Right cardiac atrium (tissue), 5 donors: ENCODE data around the gene MBD4. TPM values are rescaled to one million over a fixed set of nuclear protein-coding genes. Genes with fewer than 3 reads are reported as not detected.
"Not testable (repeated sequence)": the region's sequence is repeated elsewhere in the genome, so short reads cannot be mapped to it uniquely, and the experiment has no call there.

Source experiments
- ATAC-seq, 2 donors: fragments of 200-7000 bp; cut with Tn5 transposase; one replicate each; pipeline versions ENCODE4 v1.8.0 to v1.9.1; 2020; ENCODE audit warnings: moderate library complexity in 2 of 2, mild to moderate bottlenecking in 1 of 2
- DNase-seq, 3 donors: peaks; one replicate each; pipeline ENCODE4 v3.0.0-alpha.2; 2020
- H3K27ac ChIP-seq: one replicate; pipeline ENCODE4 v1.5.1; 2013; ENCODE audit warnings: mild to moderate bottlenecking, low read length, control low read depth, moderate library complexity
- H3K27me3 ChIP-seq: one replicate; pipeline ENCODE4 v1.6.1; 2013; ENCODE audit not compliant: control insufficient read depth, insufficient read depth
- H3K4me1 ChIP-seq: one replicate; pipeline ENCODE4 v1.6.1; 2013; ENCODE audit warnings: low read length; ENCODE audit not compliant: control insufficient read depth, insufficient read depth
- H3K4me3 ChIP-seq: one replicate; pipeline ENCODE4 v1.5.1; 2013; ENCODE audit warnings: low read length, control low read depth
- H3K9me3 ChIP-seq: one replicate; pipeline ENCODE4 v1.6.1; 2013; ENCODE audit warnings: low read length; ENCODE audit not compliant: control insufficient read depth
- WGBS: extraction: QIAGEN DNeasy Blood & Tissue Kit; methylation state at CpG from one replicate; pipeline ENCODE4 v1.1.7; 2013; 5-methylcytosine and 5-hydroxymethylcytosine counted together
- intact Hi-C, 4 donors: fragments of 100-400 bp; cut with DNase I; formaldehyde crosslinking; loops; one replicate each; pipeline versions ENCODE4 v1.11.0 to v1.14.0; 2022 to 2023
- long read RNA-seq, 4 donors: library from polyadenylated mRNA; unstranded; transcript quantifications; one replicate each; pipeline ENCODE4 v2.0.0, GENCODE V29; 2020 to 2021
- polyA plus RNA-seq: library from polyadenylated mRNA; stranded (reverse); fragments of 200-250 nt; gene quantifications from one replicate; pipeline ENCODE4 v1.2.3, GENCODE V29; 2013
- total RNA-seq, 4 donors: library from RNA; stranded (reverse); fragmentation: NEBNext Ultra II Directional; extraction: Animal tissue kit (Norgen Biotek cat#: 25700); gene quantifications; one replicate each; pipeline ENCODE4 v1.2.1, GENCODE V29; 2021
- donor health status: healthy with polysubstance abuse.
- donor health status: DM: no; HTN: yes; CAD: no.
- donor health status: DM: no; HTN: no; CAD: no.
- donor health status: DM: no; HTN: yes; CAD: no; lungs with severe emphysema.
- donor health status: DM: yes; HTN: yes; CAD: no.

Gene MBD4
- total RNA-seq (10 to 100 TPM; 25.3 to 52.1 (median 25.7) TPM), polyA plus RNA-seq (17.5 TPM)
- long read RNA-seq, donor 1, transcript MBD4-203 (8 exons, 2,478 nt) = major isoform, 35 of 81 reads
- long read RNA-seq, donor 1, transcript MBD4-201 (8 exons, 2,470 nt) = minor isoform, 18 of 81 reads
- long read RNA-seq, donor 1, partial matches to known transcripts = 21 of 81 reads
- long read RNA-seq, donor 1, other reads (novel, unspliced or antisense) = 5 of 81 reads
- long read RNA-seq, donor 2, transcript MBD4-203 (8 exons, 2,478 nt) = major isoform, 13 of 21 reads
- long read RNA-seq, donor 2, partial matches to known transcripts = 3 of 21 reads
- long read RNA-seq, donor 2, other reads (novel, unspliced or antisense) = 2 of 21 reads
- long read RNA-seq, donor 3, transcript MBD4-201 (8 exons, 2,470 nt) = minor isoform, 16 of 97 reads
- long read RNA-seq, donor 3, transcript MBD4-203 (8 exons, 2,478 nt) = major isoform, 45 of 97 reads
- long read RNA-seq, donor 3, partial matches to known transcripts = 30 of 97 reads
- long read RNA-seq, donor 3, other reads (novel, unspliced or antisense) = 4 of 97 reads
- long read RNA-seq, donor 4, transcript MBD4-201 (8 exons, 2,470 nt) = minor isoform, 7 of 35 reads
- long read RNA-seq, donor 4, transcript MBD4-203 (8 exons, 2,478 nt) = major isoform, 19 of 35 reads
- long read RNA-seq, donor 4, partial matches to known transcripts = 3 of 35 reads
- long read RNA-seq, donor 4, other reads (novel, unspliced or antisense) = 6 of 35 reads

GRCh38 chr3:129439817-129440617, at the start of gene MBD4, which contains the start of gene IFT122:
Gene MBD4, minus strand, starts transcription at chr3:129439948. Its CDS starts 115 bp downstream, at chr3:129439833.
Gene IFT122, plus strand, starts transcription at chr3:129440224. Its CDS starts 107 bp downstream, at chr3:129440331.
- DNase-seq (peak; percentile 98 to 99 (median 99)), ATAC-seq (peak; percentile 96 to 97)
- Histone ChIP-seq H3K27ac (peak within 1 kb of the TSS; percentile 94), H3K27me3 (no peaks in the 10 kb centered on the region), H3K4me3 (peak within 1 kb of the TSS; percentile 64), H3K9me3 (no peaks in the 10 kb centered on the region), H3K4me1 (peaks cover 22% of the 10 kb centered on the region)
- intact Hi-C loops = no loop called here
- under 1% methylated on average over 75 of the region's 75 CpGs for WGBS

- H3K27ac ChIP-seq, H3K4me1 ChIP-seq, H3K4me3 ChIP-seq, H3K9me3 ChIP-seq, DNase-seq, H3K27me3 ChIP-seq, ATAC-seq: not testable (repeated sequence)
- intact Hi-C loops = loop anchor here in 3 of 4 donors (5.0 to 10.0 kb wide), 2 partner anchors 336 to 338 kb away; no protein-coding TSS in a partner anchor
- 89% methylated on average over 10 of the region's 10 CpGs for WGBS
Measured at GRCh38 chr3:129489258-129489657, 49.5 kb upstream of the MBD4 start.

- H3K27ac ChIP-seq = not testable (repeated sequence)
- WGBS = 91% methylated on average over 4 of the region's 4 CpGs
Measured at GRCh38 chr3:129487868-129488335, 48.2 kb upstream of the MBD4 start.

GRCh38 chr3:129487183-129487867, 47.6 kb upstream of the MBD4 start:
- DNase-seq (no peak), ATAC-seq (no peak)
- 84% methylated on average over 13 of the region's 13 CpGs for WGBS
- H3K27ac ChIP-seq = peak overlapping the region; percentile 15
- no peaks in the 10 kb centered on the region for H3K27me3 ChIP-seq
- no peaks in the 10 kb centered on the region for H3K9me3 ChIP-seq
- intact Hi-C loops = loop anchor here in 3 of 4 donors (5.0 to 10.0 kb wide), 2 partner anchors 337 to 340 kb away; no protein-coding TSS in a partner anchor
- peaks cover 9% of the 10 kb centered on the region for H3K4me1 ChIP-seq
- H3K4me3 ChIP-seq = no peak overlapping the region

More at GRCh38 chr3:129487868-129488335, 48.2 kb upstream of the MBD4 start:
- intact Hi-C loops = loop anchor here in 3 of 4 donors (5.0 to 10.0 kb wide), 2 partner anchors 337 to 339 kb away; no protein-coding TSS in a partner anchor
- H3K4me1 ChIP-seq, ATAC-seq, H3K4me3 ChIP-seq, H3K9me3 ChIP-seq, DNase-seq, H3K27me3 ChIP-seq: not testable (repeated sequence)

GRCh38 chr3:129486664-129487035, 46.9 kb upstream of the MBD4 start:
- H3K4me1 ChIP-seq = peaks cover 9% of the 10 kb centered on the region
- 87% methylated on average over 2 of the region's 2 CpGs for WGBS
- intact Hi-C loops = loop anchor here in 3 of 4 donors (5.0 to 10.0 kb wide), 2 partner anchors 338 to 341 kb away; no protein-coding TSS in a partner anchor
- DNase-seq = no peak
- no peak overlapping the region for H3K4me3 ChIP-seq
- no peaks in the 10 kb centered on the region for H3K9me3 ChIP-seq
- H3K27ac ChIP-seq = peak overlapping the region; percentile 65
- ATAC-seq = no peak
- H3K27me3 ChIP-seq = no peaks in the 10 kb centered on the region

GRCh38 chr3:129485721-129486663, 46.2 kb upstream of the MBD4 start:
- intact Hi-C loops = loop anchor here in 3 of 4 donors (5.0 to 10.0 kb wide), 2 partner anchors 339 to 341 kb away; no protein-coding TSS in a partner anchor
- peaks cover 9% of the 10 kb centered on the region for H3K4me1 ChIP-seq
- 46% methylated on average over 11 of the region's 11 CpGs for WGBS
- H3K27ac ChIP-seq = peak overlapping the region; percentile 68
- no peaks in the 10 kb centered on the region for H3K9me3 ChIP-seq
- peak; percentile 67 to 75 for ATAC-seq
- no peaks in the 10 kb centered on the region for H3K27me3 ChIP-seq
- H3K4me3 ChIP-seq = no peak overlapping the region
- peak; percentile 92 to 93 (median 93) for DNase-seq

- 90% methylated on average over 6 of the region's 6 CpGs for WGBS
- H3K4me1 ChIP-seq, ATAC-seq, H3K9me3 ChIP-seq, H3K4me3 ChIP-seq, H3K27me3 ChIP-seq, DNase-seq: not testable (repeated sequence)
- intact Hi-C loops = loop anchor here in 3 of 4 donors (5.0 to 10.0 kb wide), 2 partner anchors 340 to 342 kb away; no protein-coding TSS in a partner anchor
- H3K27ac ChIP-seq = peak overlapping the region; percentile 68
Measured at GRCh38 chr3:129485146-129485545, 45.4 kb upstream of the MBD4 start.

GRCh38 chr3:129483870-129484269, 44.1 kb upstream of the MBD4 start:
- intact Hi-C loops = loop anchor here in 2 of 4 donors (10.0 kb wide), 1 partner anchor 341 kb away; no protein-coding TSS in a partner anchor
- H3K27ac ChIP-seq = no peak overlapping the region
- no peak for ATAC-seq
- 86% methylated on average over 8 of the region's 8 CpGs for WGBS
- H3K4me3 ChIP-seq = no peak overlapping the region
- no peak for DNase-seq
- no peaks in the 10 kb centered on the region for H3K27me3 ChIP-seq
- no peaks in the 10 kb centered on the region for H3K9me3 ChIP-seq
- H3K4me1 ChIP-seq = peaks cover 6% of the 10 kb centered on the region

GRCh38 chr3:129482721-129483120, 43.0 kb upstream of the MBD4 start:
- DNase-seq = no peak
- 66% methylated on average over 1 of the region's 1 CpG for WGBS
- peaks cover 6% of the 10 kb centered on the region for H3K4me1 ChIP-seq
- no peak for ATAC-seq
- intact Hi-C loops = loop anchor here in 2 of 4 donors (10.0 kb wide), 1 partner anchor 342 kb away; no protein-coding TSS in a partner anchor
- no peaks in the 10 kb centered on the region for H3K27me3 ChIP-seq
- peak overlapping the region; percentile 54 for H3K27ac ChIP-seq
- no peaks in the 10 kb centered on the region for H3K9me3 ChIP-seq
- H3K4me3 ChIP-seq = no peak overlapping the region
